Stimulated activated CD8-positive, alpha-beta memory T cell treated with anti-CD3 and anti-CD28 coated beads, Interleukin-4, amount 100 ng/mL, for 24 hours (primary cell): ENCODE data around the gene OSCP1.

Experiments
- DNase-seq: peaks from one replicate; pipeline ENCODE4 v3.0.0-alpha.2; 2020; ENCODE audit warnings: low read depth

Gene OSCP1

GRCh38 chr1:36472656-36473055 is 22.4 kb upstream of the OSCP1 start:
- no peak for DNase-seq

GRCh38 chr1:36471830-36472641 is 21.8 kb upstream of the OSCP1 start:
- no peak for DNase-seq

DNA sequence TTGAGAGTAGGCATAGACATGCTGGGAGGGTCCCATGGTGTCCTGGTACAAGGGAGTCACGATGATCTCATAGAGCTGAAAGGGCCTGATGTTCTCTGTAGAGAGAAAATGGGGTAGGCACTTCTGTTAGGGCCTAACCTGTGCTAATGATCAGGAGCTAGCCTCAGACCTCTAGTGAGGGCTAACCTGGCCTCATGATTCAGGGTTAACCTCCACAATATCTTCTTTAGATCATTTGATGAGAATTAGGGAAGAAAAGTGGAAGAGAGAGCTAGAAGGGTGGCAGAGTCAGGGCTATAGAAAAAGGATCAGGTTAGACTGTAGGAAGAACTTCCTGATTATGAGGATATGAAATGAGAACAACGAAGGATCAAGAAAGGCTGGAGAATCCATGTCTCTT is 18.9 kb upstream of the OSCP1 start:
- DNase-seq, result no peak

GRCh38 chr1:36467700-36468455 is 17.6 kb upstream of the OSCP1 start:
- no peak for DNase-seq

GRCh38 chr1:36467027-36467410 is 16.8 kb upstream of the OSCP1 start:
- DNase-seq, result no peak

- no peak for DNase-seq
These were observed 16.2 kb upstream of the OSCP1 start for GRCh38 chr1:36466370-36467026.

DNA sequence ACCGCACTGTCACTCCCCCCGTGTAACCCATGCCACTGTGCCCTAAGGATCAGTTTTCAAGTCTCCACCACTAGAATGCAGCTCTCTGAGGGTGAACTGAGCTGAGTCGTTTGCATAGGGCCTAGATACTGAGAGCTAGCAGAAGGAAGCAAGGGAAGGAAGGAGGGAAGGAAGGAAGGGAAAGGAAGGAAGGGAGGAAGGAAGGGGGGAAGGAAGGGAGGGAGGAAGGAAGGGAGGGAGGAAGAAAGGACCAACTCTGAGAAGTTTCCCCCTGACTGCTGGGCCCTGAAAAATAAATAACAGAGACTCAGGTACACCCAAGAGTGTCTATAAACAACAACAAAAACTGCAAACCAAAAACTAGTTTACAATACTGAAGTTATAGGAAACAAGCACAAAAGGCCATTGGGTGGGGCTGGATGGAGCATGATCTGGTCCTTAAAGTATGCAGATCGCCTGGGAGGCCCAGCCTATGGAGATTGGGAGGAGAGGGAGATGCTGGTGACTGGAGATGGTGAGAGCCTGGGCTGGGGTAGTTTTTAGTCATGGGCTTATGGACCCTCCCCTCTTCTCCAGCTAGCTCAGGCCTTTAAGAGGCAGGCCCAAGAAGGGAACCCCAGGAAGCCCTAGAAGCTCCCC is 15.6 kb upstream of the OSCP1 start:
- no peak for DNase-seq

GRCh38 chr1:36464605-36465393 is 14.5 kb upstream of the OSCP1 start:
- DNase-seq, result no peak

GRCh38 chr1:36463803-36464604 is 13.8 kb upstream of the OSCP1 start, which contains the start of gene MRPS15:
MRPS15 (minus strand) TSS chr1:36464384; CDS start chr1:36464275, 109 bp downstream.
- DNase-seq, result peak; percentile 93

GRCh38 chr1:36463463-36463802 is 13.2 kb upstream of the OSCP1 start:
- no peak for DNase-seq

DNA sequence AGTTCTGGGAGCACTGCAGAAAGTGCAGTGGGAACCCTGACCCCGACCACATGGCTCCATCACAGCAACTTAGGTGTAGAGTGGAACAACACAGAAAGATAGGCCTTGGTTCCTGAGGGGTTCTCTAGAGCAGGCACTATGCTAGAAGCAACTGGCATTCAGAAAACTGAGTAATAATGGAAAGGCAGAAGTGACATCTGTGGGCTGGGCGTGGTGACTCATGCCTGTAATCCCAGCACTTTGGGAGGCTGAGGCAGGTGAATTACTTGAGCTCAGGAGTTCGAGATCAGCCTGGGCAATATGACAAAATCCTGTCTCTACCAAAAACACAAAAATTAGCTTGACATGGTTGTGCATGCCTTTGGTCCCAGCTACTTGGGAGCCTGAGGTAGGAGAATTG is 8.7 kb upstream of the OSCP1 start:
- no peak for DNase-seq

DNA sequence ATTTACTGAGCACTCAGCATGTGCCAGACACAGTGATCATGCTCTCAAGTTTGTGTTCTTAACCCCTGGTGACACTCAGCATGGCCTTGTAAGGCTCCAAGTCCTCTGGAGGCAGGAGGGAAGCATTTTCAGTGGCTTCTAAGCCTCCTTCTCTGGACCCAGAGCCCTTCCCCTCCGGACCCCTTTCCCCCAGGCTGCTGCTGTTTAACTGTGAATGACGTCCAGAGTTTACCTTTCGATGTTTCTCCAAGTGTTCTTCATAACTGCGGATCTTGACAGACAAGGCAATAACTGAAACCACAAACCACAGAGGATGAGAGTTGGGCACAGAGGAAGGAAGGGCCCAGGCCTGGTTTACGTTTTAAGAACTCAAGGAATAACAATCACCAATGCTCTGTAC is 7.4 kb upstream of the OSCP1 start:
- no peak for DNase-seq

- no peak for DNase-seq
These were observed 6.2 kb upstream of the OSCP1 start for GRCh38 chr1:36456391-36456928.

DNA sequence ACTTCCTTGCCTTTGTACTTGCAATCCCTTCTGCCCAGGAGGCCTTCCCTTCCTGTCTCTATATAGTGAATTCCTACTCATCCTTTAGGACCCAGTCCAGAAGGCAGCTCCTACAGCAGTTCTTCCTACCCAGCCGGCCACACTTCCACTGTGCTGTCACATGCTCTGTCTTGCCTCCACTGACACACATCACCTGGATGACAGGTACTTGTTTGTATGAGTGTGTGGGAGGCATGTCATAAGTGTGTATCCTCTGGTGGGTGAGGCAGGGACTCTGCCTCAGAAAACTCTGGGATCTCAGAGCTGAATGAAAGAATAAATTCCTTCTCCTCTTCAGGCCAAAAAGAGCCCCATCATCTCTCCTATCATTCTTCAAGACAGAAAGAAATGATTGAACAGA is 5.1 kb upstream of the OSCP1 start:
- DNase-seq, result no peak

GRCh38 chr1:36453600-36454388 is 3.5 kb upstream of the OSCP1 start:
- no peak for DNase-seq

DNA sequence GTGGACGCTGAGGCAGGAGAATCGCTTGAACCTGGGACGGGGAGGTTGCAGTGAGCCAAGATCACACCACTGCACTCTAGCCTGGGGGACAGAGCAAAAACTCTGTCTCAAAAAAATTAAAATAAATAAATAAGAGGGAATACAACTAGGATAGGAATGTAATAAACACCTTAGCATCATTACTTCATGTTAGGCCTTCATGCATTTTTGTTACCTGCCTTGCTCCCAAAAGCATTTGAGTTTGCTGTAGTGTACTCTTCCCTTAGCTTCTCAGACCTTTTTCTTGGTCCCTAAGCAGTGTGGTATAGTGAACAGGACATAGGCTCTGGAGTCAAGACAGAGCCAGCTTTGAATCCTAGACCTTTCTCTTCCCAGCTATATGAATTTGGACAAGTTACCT is 2.8 kb upstream of the OSCP1 start:
- DNase-seq, result no peak

DNA sequence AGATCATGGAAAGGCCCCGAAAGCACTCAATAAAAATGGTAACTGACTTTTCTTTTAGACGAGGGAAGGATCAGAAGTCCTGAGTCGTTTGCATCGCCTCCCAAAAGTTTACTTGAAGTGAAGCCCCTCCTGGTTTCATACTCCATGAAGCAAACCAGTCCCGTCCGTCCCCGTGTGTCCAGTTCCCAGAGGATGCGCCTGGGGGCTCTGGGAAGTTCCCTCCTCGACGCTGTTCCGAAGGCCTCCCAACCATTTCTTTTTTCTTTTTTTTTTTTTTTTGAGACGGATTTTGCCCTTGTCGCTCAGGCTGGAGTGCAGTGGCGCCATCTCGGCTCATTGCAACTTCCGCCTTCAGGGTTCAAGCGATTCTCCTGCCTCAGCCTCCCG is 661 bp upstream of the OSCP1 start:
- no peak for DNase-seq

DNA sequence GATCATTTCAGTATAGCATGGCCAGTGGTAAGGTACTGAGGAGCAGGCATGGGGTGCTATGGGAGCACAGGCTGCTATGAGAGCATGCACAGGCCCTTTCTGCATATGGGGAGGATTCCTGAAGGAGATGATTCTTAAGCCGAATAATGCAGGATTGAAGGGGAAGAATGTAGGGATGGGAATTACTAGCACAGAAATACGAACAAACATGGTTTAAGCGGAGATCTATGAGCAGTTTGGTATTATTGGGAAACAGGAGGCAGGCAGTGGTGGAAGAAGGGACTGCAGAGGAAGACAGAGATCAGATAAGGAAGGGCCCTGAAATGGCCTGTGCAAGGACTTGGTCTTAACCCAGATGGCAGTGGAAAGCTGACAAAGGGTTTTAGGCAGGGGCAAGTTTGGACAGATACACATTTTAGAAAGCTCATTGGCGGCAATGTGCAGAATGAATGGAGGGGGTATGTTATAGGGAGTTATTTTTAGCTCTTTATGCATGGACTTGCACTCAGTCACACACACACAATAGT is 1.7 kb downstream of the OSCP1 start:
- no peak for DNase-seq

DNA sequence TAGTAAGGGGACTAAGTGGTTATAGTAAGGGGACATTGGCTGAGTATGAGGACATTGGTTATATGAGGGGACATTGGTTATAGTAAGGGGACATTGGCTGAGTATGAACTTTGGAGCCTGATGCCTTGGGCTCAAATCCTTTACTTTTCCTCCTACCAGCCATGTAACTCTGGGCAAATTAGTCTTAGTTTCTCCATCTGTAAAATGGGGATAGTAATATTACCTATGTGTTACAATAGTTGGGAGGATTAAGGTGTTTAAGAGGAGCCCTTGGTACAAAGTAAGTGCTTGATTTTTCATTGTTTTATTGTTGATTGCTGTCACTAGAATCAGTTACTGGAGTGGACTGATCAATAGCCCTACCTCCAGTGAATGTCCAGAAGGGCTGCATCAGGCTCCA is 2.8 kb downstream of the OSCP1 start:
- DNase-seq, result no peak

DNA sequence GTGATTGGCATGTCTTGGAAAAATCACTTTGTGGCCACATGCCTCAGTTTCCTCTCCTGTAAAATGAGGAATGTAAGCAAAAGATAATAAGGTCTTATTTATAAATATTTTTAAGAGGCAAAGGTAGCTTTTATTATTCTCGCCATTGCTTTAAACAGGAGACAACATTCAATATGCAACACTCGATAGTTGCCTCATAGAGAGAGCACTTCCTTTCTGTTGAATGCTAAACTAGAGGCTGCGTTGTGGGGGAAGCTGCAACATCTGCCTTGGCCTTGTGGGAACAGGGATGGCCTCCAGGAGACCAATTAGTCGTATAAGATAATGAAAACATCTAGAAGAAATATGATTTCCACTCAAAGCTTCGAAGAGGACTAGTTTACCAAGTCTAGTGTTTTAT is 3.5 kb downstream of the OSCP1 start:
- DNase-seq, result no peak
